Astrocyte (in vitro differentiated cells and primary cell): ENCODE measurements around the gene IPO11. TPM values are rescaled to one million over a fixed set of nuclear protein-coding genes. Genes with fewer than 3 reads are reported as not detected.

Experiments used
- DNase-seq: peaks from one replicate; pipeline ENCODE4 v3.0.0-alpha.2; 2010; ENCODE audit warnings: low read depth
- FAIRE-seq: peaks from 2 replicates; lab custom pipeline; 2011; peaks lifted over from hg19 to GRCh38; lab: Jason Lieb, UNC
- H2AFZ ChIP-seq: 2 replicates; pipeline ENCODE4 v1.6.0; 2012; ENCODE audit warnings: low read depth, low read length, inconsistent platforms
- H3K27ac ChIP-seq: 2 replicates; pipeline ENCODE4 v1.5.1; 2011; ENCODE audit warnings: low read depth, low read length, inconsistent platforms
- H3K27me3 ChIP-seq: 2 replicates; pipeline ENCODE4 v1.6.0; 2011; ENCODE audit warnings: low read length, inconsistent platforms; ENCODE audit not compliant: insufficient read depth
- H3K36me3 ChIP-seq: 2 replicates; pipeline ENCODE4 v1.5.1; 2011; ENCODE audit warnings: low read length, inconsistent platforms; ENCODE audit not compliant: insufficient read depth
- H3K4me1 ChIP-seq: 2 replicates; pipeline ENCODE4 v1.5.1; 2011; ENCODE audit warnings: low read length, inconsistent platforms; ENCODE audit not compliant: insufficient read depth
- H3K4me2 ChIP-seq: 2 replicates; pipeline ENCODE4 v1.6.0; 2012; ENCODE audit warnings: low read length, inconsistent platforms
- H3K4me3 ChIP-seq: 2 replicates; pipeline ENCODE4 v1.5.1; 2011; ENCODE audit warnings: low read depth, mild to moderate bottlenecking, low read length, inconsistent platforms; ENCODE audit not compliant: insufficient read depth
- H3K79me2 ChIP-seq: 2 replicates; pipeline ENCODE4 v1.6.0; 2012; ENCODE audit warnings: mild to moderate bottlenecking, low read length, inconsistent platforms; ENCODE audit not compliant: insufficient read depth
- H3K9ac ChIP-seq: 2 replicates; pipeline ENCODE4 v1.6.0; 2012; ENCODE audit warnings: mild to moderate bottlenecking, low read length, inconsistent platforms
- H3K9me3 ChIP-seq: 2 replicates; pipeline ENCODE4 v1.5.1; 2012; ENCODE audit warnings: low read depth, mild to moderate bottlenecking, low read length, inconsistent platforms; ENCODE audit not compliant: insufficient read depth
- H4K20me1 ChIP-seq: 2 replicates; pipeline ENCODE4 v1.6.0; 2012; ENCODE audit warnings: low read length, inconsistent platforms; ENCODE audit not compliant: insufficient read depth
- H3K27ac Mint-ChIP-seq: one replicate; pipeline ENCODE4 v1.8.0; 2021; ENCODE audit warnings: mild to moderate bottlenecking, mixed read lengths; ENCODE audit not compliant: unreplicated experiment
- H3K27me3 Mint-ChIP-seq: one replicate; pipeline ENCODE4 v1.8.0; 2021; ENCODE audit warnings: low read depth, mixed read lengths; ENCODE audit not compliant: unreplicated experiment
- H3K36me3 Mint-ChIP-seq: one replicate; pipeline ENCODE4 v1.8.0; 2021; ENCODE audit warnings: low read depth, mixed read lengths; ENCODE audit not compliant: unreplicated experiment
- H3K4me1 Mint-ChIP-seq: one replicate; pipeline ENCODE4 v1.8.0; 2021; ENCODE audit warnings: low read depth, mixed read lengths; ENCODE audit not compliant: unreplicated experiment
- H3K4me3 Mint-ChIP-seq: one replicate; pipeline ENCODE4 v1.8.0; 2021; ENCODE audit warnings: mild to moderate bottlenecking, moderate library complexity, mixed read lengths; ENCODE audit not compliant: unreplicated experiment
- H3K9me3 Mint-ChIP-seq: one replicate; pipeline ENCODE4 v1.8.0; 2021; ENCODE audit warnings: mild to moderate bottlenecking, mixed read lengths; ENCODE audit not compliant: unreplicated experiment
- CTCF ChIP-seq: IDR thresholded peaks from 2 replicates; pipeline ENCODE4 v1.5.1; 2011; ENCODE audit warnings: low read depth, mild to moderate bottlenecking, inconsistent platforms, low read length, moderate library complexity; ENCODE audit not compliant: insufficient read depth
- EZH2 ChIP-seq: IDR thresholded peaks from 2 replicates; pipeline ENCODE4 v1.6.1; 2012; ENCODE audit warnings: mild to moderate bottlenecking, low read length, inconsistent platforms; ENCODE audit not compliant: insufficient read depth
- total RNA-seq: library from RNA; stranded (reverse); gene quantifications from 2 replicates; pipeline ENCODE4 v1.2.1, GENCODE V29; 2021

The IPO11 gene
- total RNA-seq, 1 donor from 2014 or later = 31.7 TPM

DNA sequence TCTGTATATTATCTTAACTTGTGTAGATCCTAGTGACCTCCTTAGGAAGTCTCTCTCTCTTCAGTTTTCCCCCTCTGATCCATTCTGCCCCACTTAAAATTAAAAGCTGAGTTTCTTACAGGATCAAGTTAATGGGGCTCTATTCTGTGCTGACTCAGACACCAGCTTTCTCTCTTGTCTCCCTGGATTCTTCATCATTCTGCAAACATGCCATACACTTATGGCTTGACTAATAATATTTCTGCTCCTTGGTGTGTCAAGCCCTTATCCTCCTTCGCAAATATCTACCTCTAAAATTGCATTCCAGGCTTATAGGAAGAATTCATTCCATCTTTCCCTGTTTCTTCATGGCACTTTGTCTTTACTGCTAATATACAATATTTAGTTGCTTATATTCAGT is 184.1 kb downstream of the IPO11 start:
- Histone ChIP-seq H2AFZ (no peak overlapping the region), H3K79me2 (no peaks in the 10 kb centered on the region), H3K36me3 (no peaks in the 10 kb centered on the region), H3K9me3 (no peaks in the 10 kb centered on the region), H3K4me2 (no peak overlapping the region), H3K4me3 (no peak overlapping the region), H3K27me3 (no peaks in the 10 kb centered on the region), H3K27ac (no peak overlapping the region), H3K4me1 (peaks cover 7% of the 10 kb centered on the region), H3K9ac (no peak overlapping the region), H4K20me1 (no peaks in the 10 kb centered on the region)
- FAIRE-seq (no peak), DNase-seq (no peak)
- no peak overlapping the region for H3K4me3 Mint-ChIP-seq
- H3K9me3 Mint-ChIP-seq = no peaks in the 10 kb centered on the region
- no peak overlapping the region for H3K27ac Mint-ChIP-seq
- no peaks in the 10 kb centered on the region for H3K36me3 Mint-ChIP-seq
- H3K27me3 Mint-ChIP-seq = no peaks in the 10 kb centered on the region
- peaks cover 8% of the 10 kb centered on the region for H3K4me1 Mint-ChIP-seq
- TF ChIP-seq CTCF (no peak), EZH2 (no peak)

DNA sequence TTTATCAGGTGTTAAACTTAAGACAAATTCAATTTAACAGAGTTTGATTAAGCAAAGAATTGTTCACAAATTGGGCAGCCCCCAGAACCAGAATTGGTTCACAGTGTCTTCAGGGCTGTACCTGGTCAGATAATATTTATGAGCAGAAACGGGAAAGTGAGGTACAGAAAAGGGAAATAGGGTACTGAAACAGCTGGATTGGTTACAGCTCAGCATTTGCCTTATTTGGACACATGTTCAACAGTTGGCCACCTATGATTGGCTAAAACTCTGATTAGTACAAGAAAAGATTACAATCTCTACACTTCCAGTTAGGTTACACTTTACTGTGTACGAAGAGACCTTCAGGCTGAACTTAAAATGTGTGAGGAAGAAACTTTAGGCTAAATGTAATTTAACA is 184.8 kb downstream of the IPO11 start:
- H3K4me3 ChIP-seq = no peak overlapping the region
- H3K36me3 ChIP-seq = no peaks in the 10 kb centered on the region
- no peak overlapping the region for H3K4me2 ChIP-seq
- no peak overlapping the region for H2AFZ ChIP-seq
- no peaks in the 10 kb centered on the region for H3K27me3 Mint-ChIP-seq
- no peaks in the 10 kb centered on the region for H3K9me3 ChIP-seq
- no peak overlapping the region for H3K9ac ChIP-seq
- no peak for DNase-seq
- H3K4me3 Mint-ChIP-seq = no peak overlapping the region
- H3K27me3 ChIP-seq = no peaks in the 10 kb centered on the region
- no peaks in the 10 kb centered on the region for H3K79me2 ChIP-seq
- TF ChIP-seq CTCF (no peak), EZH2 (no peak)
- H3K9me3 Mint-ChIP-seq = no peaks in the 10 kb centered on the region
- no peak for FAIRE-seq
- no peak overlapping the region for H3K27ac ChIP-seq
- no peaks in the 10 kb centered on the region for H4K20me1 ChIP-seq
- H3K4me1 Mint-ChIP-seq = peaks cover 8% of the 10 kb centered on the region
- no peak overlapping the region for H3K27ac Mint-ChIP-seq
- peaks cover 7% of the 10 kb centered on the region for H3K4me1 ChIP-seq
- no peaks in the 10 kb centered on the region for H3K36me3 Mint-ChIP-seq

GRCh38 chr5:62600560-62601252 is 188.1 kb downstream of the IPO11 start:
- Mint-ChIP-seq H3K36me3 (peaks cover 5% of the 10 kb centered on the region), H3K9me3 (no peaks in the 10 kb centered on the region), H3K4me1 (peaks cover 5% of the 10 kb centered on the region), H3K27me3 (no peaks in the 10 kb centered on the region), H3K4me3 (no peak overlapping the region), H3K27ac (no peak overlapping the region)
- FAIRE-seq (no peak), DNase-seq (no peak)
- no peaks in the 10 kb centered on the region for H3K9me3 ChIP-seq
- no peak overlapping the region for H3K27ac ChIP-seq
- no peak overlapping the region for H3K9ac ChIP-seq
- H4K20me1 ChIP-seq = no peaks in the 10 kb centered on the region
- no peaks in the 10 kb centered on the region for H3K27me3 ChIP-seq
- H3K4me2 ChIP-seq = no peak overlapping the region
- TF ChIP-seq CTCF (no peak), EZH2 (no peak)
- H3K4me3 ChIP-seq = no peak overlapping the region
- H3K36me3 ChIP-seq = no peaks in the 10 kb centered on the region
- no peaks in the 10 kb centered on the region for H3K4me1 ChIP-seq
- no peaks in the 10 kb centered on the region for H3K79me2 ChIP-seq
- H2AFZ ChIP-seq = no peak overlapping the region
